Caco-2 (cell line): Measurements from ENCODE around the gene TOMM7. TPM values are rescaled to one million over a fixed set of nuclear protein-coding genes. Genes with fewer than 3 reads are reported as not detected.

Experiments
- BruUV-seq: library from RNA; stranded (reverse); fragments of 400-500 nt; replicated peaks from 2 replicates; lab custom pipeline; 2021; lab: Mats Ljungman, UMichigan
- CTCF ChIA-PET: fragments of 300-600 bp; sonication (Branson Sonifier 250); formaldehyde crosslinking; loops from one replicate; lab custom pipeline; 2022; ENCODE audit warnings: antibody characterized with exemption; lab: Charles Lee
- POLR2A ChIA-PET: fragments of 300-600 bp; sonication (Branson Sonifier 250); formaldehyde crosslinking; loops from one replicate; lab custom pipeline; 2022; ENCODE audit warnings: antibody characterized with exemption; lab: Charles Lee
- DNase-seq, 2 experiments: peaks; one replicate each; pipeline versions ENCODE4 v3.0.0 to v3.0.0-alpha.2; 2020 to 2022
- H3K27me3 ChIP-seq: replicated peaks from 2 replicates; pipeline ENCODE4 v1.6.0; 2011; ENCODE audit warnings: low read length; ENCODE audit not compliant: control insufficient read depth, insufficient read depth
- H3K36me3 ChIP-seq: 2 replicates; pipeline ENCODE4 v1.5.1; 2011; ENCODE audit warnings: low read length; ENCODE audit not compliant: control insufficient read depth, insufficient read depth
- H3K4me1 ChIP-seq: fragments of 250-450 bp; sonication (Bioruptor Pico); 2 replicates; pipeline ENCODE4 v1.5.1; 2020; ENCODE audit warnings: mild to moderate bottlenecking
- H3K4me3 ChIP-seq: 2 replicates; pipeline ENCODE4 v1.5.1; 2011; ENCODE audit warnings: low read depth, mild to moderate bottlenecking, control low read depth, low read length
- H3K9me3 ChIP-seq: fragments of 250-450 bp; sonication (Bioruptor Pico); 2 replicates; pipeline ENCODE4 v1.5.1; 2020; ENCODE audit warnings: mild to moderate bottlenecking, moderate library complexity
- H3K27ac Mint-ChIP-seq: one replicate; pipeline ENCODE4 v1.8.0; 2022; ENCODE audit warnings: mixed read lengths; ENCODE audit not compliant: unreplicated experiment
- H3K27me3 Mint-ChIP-seq: one replicate; pipeline ENCODE4 v1.8.0; 2022; ENCODE audit warnings: mixed read lengths; ENCODE audit not compliant: insufficient read depth, unreplicated experiment
- H3K36me3 Mint-ChIP-seq: one replicate; pipeline ENCODE4 v1.8.0; 2022; ENCODE audit warnings: mild to moderate bottlenecking, mixed read lengths; ENCODE audit not compliant: insufficient read depth, unreplicated experiment
- H3K4me1 Mint-ChIP-seq: one replicate; pipeline ENCODE4 v1.8.0; 2022; ENCODE audit warnings: low read depth, mixed read lengths; ENCODE audit not compliant: unreplicated experiment
- H3K4me3 Mint-ChIP-seq: one replicate; pipeline ENCODE4 v1.8.0; 2022; ENCODE audit warnings: mild to moderate bottlenecking, moderate library complexity, mixed read lengths; ENCODE audit not compliant: unreplicated experiment
- H3K9me3 Mint-ChIP-seq: one replicate; pipeline ENCODE4 v1.8.0; 2022; ENCODE audit warnings: mixed read lengths; ENCODE audit not compliant: unreplicated experiment
- CTCF ChIP-seq, 2 experiments: fragments of 200-600 bp in 1 of 2; IDR thresholded peaks; 1 replicate in 1 of 2; 2 replicates in 1 of 2; pipeline versions ENCODE4 v1.5.1 to v1.8.0; 2011 to 2022; ENCODE audit warnings: antibody characterized with exemption in 1 of 2, control low read depth in 1 of 2, inconsistent platforms in 1 of 2, low read depth in 1 of 2, low read length in 1 of 2, mild to moderate bottlenecking in 1 of 2, moderate library complexity in 1 of 2; ENCODE audit not compliant: insufficient read depth in 1 of 2, severe bottlenecking in 1 of 2, unreplicated experiment in 1 of 2
- intact Hi-C: fragments of 100-400 bp; cut with micrococcal nuclease; formaldehyde crosslinking; loops from one replicate; pipeline ENCODE4 v1.10.0; 2022; ENCODE audit not compliant: unreplicated experiment
- total RNA-seq: library from RNA; stranded (reverse); gene quantifications from 2 replicates; pipeline ENCODE4 v1.2.3, GENCODE V29; 2022

The TOMM7 gene
- total RNA-seq, 1 experiment from 2014 or later: 220 TPM

- no peak overlapping the region for H3K4me3 Mint-ChIP-seq
- H3K36me3 ChIP-seq: no peaks in the 10 kb centered on the region
- H3K4me3 ChIP-seq: no peak overlapping the region
- peaks cover 7% of the 10 kb centered on the region for H3K4me1 Mint-ChIP-seq
- H3K36me3 Mint-ChIP-seq: no peaks in the 10 kb centered on the region
- no peak overlapping the region for H3K27ac Mint-ChIP-seq
- no peak for DNase-seq
- no peaks in the 10 kb centered on the region for H3K9me3 ChIP-seq
- no TSS peak for BruUV-seq
- no peaks in the 10 kb centered on the region for H3K27me3 Mint-ChIP-seq
- H3K4me1 ChIP-seq: 0 out of 2 replicates have a peak, but pooled peaks cover 5% of the 10 kb centered on the region
- H3K27me3 ChIP-seq: no peaks in the 10 kb centered on the region
- H3K9me3 Mint-ChIP-seq: no peaks in the 10 kb centered on the region
- ChIA-PET CTCF (no interaction called here), POLR2A (interaction anchor here (0.5 kb wide), 1 partner anchor 283 kb away, joined by 11 read pairs; no protein-coding TSS in a partner anchor)
- TF ChIP-seq CTCF (IDR thresholded peaks at IDR 0.05; ENCODE audit: insufficient read depth in 1 of 2, low read depth in 1 of 2, low read length in 1 of 2, severe bottlenecking in 1 of 2, unreplicated experiment in 1 of 2): no peak
- intact Hi-C loops: no loop called here
Measured at GRCh38 chr7:22845221-22845834, 22.7 kb upstream of the TOMM7 start.

GRCh38 chr7:22843681-22844309, 21.1 kb upstream of the TOMM7 start:
- Mint-ChIP-seq H3K9me3 (no peaks in the 10 kb centered on the region), H3K4me3 (no peak overlapping the region), H3K27me3 (no peaks in the 10 kb centered on the region), H3K27ac (no peak overlapping the region), H3K36me3 (no peaks in the 10 kb centered on the region), H3K4me1 (peaks cover 7% of the 10 kb centered on the region)
- intact Hi-C loops: no loop called here
- ChIA-PET POLR2A (no interaction called here), CTCF (no interaction called here)
- 0 out of 2 replicates have a peak, but pooled peaks cover 5% of the 10 kb centered on the region for H3K4me1 ChIP-seq
- H3K4me3 ChIP-seq: no peak overlapping the region
- no peaks in the 10 kb centered on the region for H3K9me3 ChIP-seq
- no peak for TF ChIP-seq CTCF (IDR thresholded peaks at IDR 0.05; ENCODE audit: insufficient read depth in 1 of 2, low read depth in 1 of 2, low read length in 1 of 2, severe bottlenecking in 1 of 2, unreplicated experiment in 1 of 2)
- no TSS peak for BruUV-seq
- H3K27me3 ChIP-seq: no peaks in the 10 kb centered on the region
- H3K36me3 ChIP-seq: no peaks in the 10 kb centered on the region
- no peak for DNase-seq

- intact Hi-C loops: no loop called here
- H3K27me3 ChIP-seq: no peaks in the 10 kb centered on the region
- H3K4me3 Mint-ChIP-seq: no peak overlapping the region
- ChIA-PET CTCF (interaction anchor here (0.7 kb wide), 1 partner anchor 107 kb away, joined by 3 read pairs; no protein-coding TSS in a partner anchor), POLR2A (no interaction called here)
- H3K36me3 ChIP-seq: no peaks in the 10 kb centered on the region
- BruUV-seq: no TSS peak
- no peak for TF ChIP-seq CTCF (IDR thresholded peaks at IDR 0.05; ENCODE audit: insufficient read depth in 1 of 2, low read depth in 1 of 2, low read length in 1 of 2, severe bottlenecking in 1 of 2, unreplicated experiment in 1 of 2)
- H3K9me3 ChIP-seq: no peaks in the 10 kb centered on the region
- no peaks in the 10 kb centered on the region for H3K36me3 Mint-ChIP-seq
- H3K27ac Mint-ChIP-seq: no peak overlapping the region
- no peaks in the 10 kb centered on the region for H3K9me3 Mint-ChIP-seq
- no peaks in the 10 kb centered on the region for H3K27me3 Mint-ChIP-seq
- H3K4me3 ChIP-seq: no peak overlapping the region
- peaks cover 7% of the 10 kb centered on the region for H3K4me1 Mint-ChIP-seq
- no peak for DNase-seq
- 0 out of 2 replicates have a peak, but pooled peaks cover 5% of the 10 kb centered on the region for H3K4me1 ChIP-seq
Measured at GRCh38 chr7:22842973-22843372, 20.3 kb upstream of the TOMM7 start.
